DMS53 treated with DMSO at 0.1 percent for 48 hours (cell line): ENCODE results near the gene ASCC1.
"Not testable (repeated sequence)": the region's sequence is repeated elsewhere in the genome, so short reads cannot be mapped to it uniquely, and the experiment has no call there.

Experiments used
- DNase-seq: peaks from one replicate; lab custom pipeline; 2025; ENCODE audit not compliant: unreplicated experiment; lab: John Stamatoyannopoulos, UW

Gene ASCC1

GRCh38 chr10:72133517-72133916 lies 82.6 kb downstream of the ASCC1 start:
- DNase-seq = no peak

GRCh38 chr10:72132854-72133253 lies 83.2 kb downstream of the ASCC1 start:
- DNase-seq = no peak

GRCh38 chr10:72127571-72127970 lies 88.5 kb downstream of the ASCC1 start:
- DNase-seq = no peak

GRCh38 chr10:72126872-72127232 lies 89.2 kb downstream of the ASCC1 start:
- DNase-seq = no peak

GRCh38 chr10:72126184-72126871 lies 89.7 kb downstream of the ASCC1 start:
- DNase-seq = no peak

- DNase-seq = no peak
Measured at GRCh38 chr10:72124989-72125388, 91.1 kb downstream of the ASCC1 start.

- DNase-seq = no peak
Measured at GRCh38 chr10:72124381-72124780, 91.7 kb downstream of the ASCC1 start.

- no peak for DNase-seq
Measured at GRCh38 chr10:72123616-72124015, 92.5 kb downstream of the ASCC1 start.

GRCh38 chr10:72122221-72122620 lies 93.9 kb downstream of the ASCC1 start:
- DNase-seq = no peak

GRCh38 chr10:72121389-72121788 lies 94.7 kb downstream of the ASCC1 start:
- no peak for DNase-seq

- DNase-seq = no peak
Measured at GRCh38 chr10:72116372-72116771, 99.7 kb downstream of the ASCC1 start.

- DNase-seq = no peak
Measured at GRCh38 chr10:72114706-72115450, 101.2 kb downstream of the ASCC1 start.

GRCh38 chr10:72110673-72111401 lies 105.2 kb downstream of the ASCC1 start:
- DNase-seq = no peak

- DNase-seq = no peak
Measured at GRCh38 chr10:72109636-72110157, 106.4 kb downstream of the ASCC1 start.

- DNase-seq = no peak
Measured at GRCh38 chr10:72108830-72109635, 107.0 kb downstream of the ASCC1 start.

- not testable (repeated sequence) for DNase-seq
Measured at GRCh38 chr10:72108004-72108370, 108.1 kb downstream of the ASCC1 start.

- DNase-seq = no peak
Measured at GRCh38 chr10:72107325-72108003, 108.6 kb downstream of the ASCC1 start.

- no peak for DNase-seq
Measured at GRCh38 chr10:72106896-72107295, 109.2 kb downstream of the ASCC1 start.

- DNase-seq = no peak
Measured at GRCh38 chr10:72106154-72106849, 109.8 kb downstream of the ASCC1 start.

GRCh38 chr10:72105710-72106109 lies 110.4 kb downstream of the ASCC1 start:
- DNase-seq = no peak
